ENCODE data around the gene LHFPL2. TPM values are rescaled to one million over a fixed set of nuclear protein-coding genes. Genes with fewer than 3 reads are reported as not detected.

LHFPL2 gene
- total and polyA plus RNA-seq, 2 experiments from 2014 or later, result 10.6 to 50.8 TPM

DNA sequence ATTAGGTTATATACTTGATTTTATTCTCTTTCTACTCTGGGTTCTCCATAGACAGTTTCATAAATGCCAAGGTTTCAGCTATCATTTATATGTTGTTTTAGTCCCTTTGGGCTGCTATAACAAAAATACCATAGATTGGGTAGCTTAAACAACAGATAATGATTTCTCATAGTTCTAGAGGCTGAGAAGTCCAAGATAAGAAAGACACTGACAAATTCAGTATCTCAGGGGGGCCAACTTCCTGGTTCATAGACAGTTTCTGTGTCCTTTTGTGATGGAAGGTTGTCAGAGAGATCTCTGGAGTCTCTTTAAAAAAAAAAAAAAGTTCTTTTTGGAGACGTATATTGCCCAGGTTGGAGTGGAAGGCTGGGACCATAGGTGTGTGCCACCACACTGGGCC is 174.8 kb downstream of the LHFPL2 start:
- Mint-ChIP-seq H3K9me3 (no peaks in the 10 kb centered on the region), H3K27me3 (ENCODE audit: insufficient read depth, low read depth, poor library complexity) (no peaks in the 10 kb centered on the region), H3K4me3 (no peak overlapping the region), H3K27ac (no peak overlapping the region), H3K4me1 (no peaks in the 10 kb centered on the region), H3K36me3 (ENCODE audit: low read depth) (no peaks in the 10 kb centered on the region)
- H3K27ac ChIP-seq (ENCODE audit: low read depth), result no peak overlapping the region
- no peaks in the 10 kb centered on the region for H3K36me3 ChIP-seq (ENCODE audit: insufficient read depth)
- H3K4me3 ChIP-seq, result no peak overlapping the region
- DNase-seq (ENCODE audit: low spot score) (no peak), ATAC-seq (no peak)
- no peaks in the 10 kb centered on the region for H3K9me2 ChIP-seq (ENCODE audit: insufficient read depth)
- no peak overlapping the region for H2AFZ ChIP-seq
- H3F3A ChIP-seq (replicated peaks; ENCODE audit: low read depth), result no peaks in the 10 kb centered on the region
- H4K20me1 ChIP-seq (replicated peaks; ENCODE audit: insufficient read depth), result no peaks in the 10 kb centered on the region
- H3K27me3 ChIP-seq (ENCODE audit: insufficient read depth), result no peaks in the 10 kb centered on the region
- H3K4me1 ChIP-seq (ENCODE audit: insufficient read depth), result no peaks in the 10 kb centered on the region
- TF ChIP-seq ZNF114 (CRISPR knock-in tag; IDR thresholded peaks at IDR 0.05) (no peak), CREB1 (CRISPR knock-in tag; IDR thresholded peaks at IDR 0.05; ENCODE audit: low read depth) (no peak), STAT1 (IDR thresholded peaks at IDR 0.05; ENCODE audit: unreplicated experiment) (no peak), EZH2phosphoT487 (IDR thresholded peaks at IDR 0.05; ENCODE audit: unreplicated experiment) (no peak), NANOG (IDR thresholded peaks at IDR 0.05; ENCODE audit: borderline replicate concordance) (no peak), POLR2AphosphoS5 (IDR thresholded peaks at IDR 0.05; ENCODE audit: low read depth) (no peak)
- TF ChIP-seq, protein P1, sequence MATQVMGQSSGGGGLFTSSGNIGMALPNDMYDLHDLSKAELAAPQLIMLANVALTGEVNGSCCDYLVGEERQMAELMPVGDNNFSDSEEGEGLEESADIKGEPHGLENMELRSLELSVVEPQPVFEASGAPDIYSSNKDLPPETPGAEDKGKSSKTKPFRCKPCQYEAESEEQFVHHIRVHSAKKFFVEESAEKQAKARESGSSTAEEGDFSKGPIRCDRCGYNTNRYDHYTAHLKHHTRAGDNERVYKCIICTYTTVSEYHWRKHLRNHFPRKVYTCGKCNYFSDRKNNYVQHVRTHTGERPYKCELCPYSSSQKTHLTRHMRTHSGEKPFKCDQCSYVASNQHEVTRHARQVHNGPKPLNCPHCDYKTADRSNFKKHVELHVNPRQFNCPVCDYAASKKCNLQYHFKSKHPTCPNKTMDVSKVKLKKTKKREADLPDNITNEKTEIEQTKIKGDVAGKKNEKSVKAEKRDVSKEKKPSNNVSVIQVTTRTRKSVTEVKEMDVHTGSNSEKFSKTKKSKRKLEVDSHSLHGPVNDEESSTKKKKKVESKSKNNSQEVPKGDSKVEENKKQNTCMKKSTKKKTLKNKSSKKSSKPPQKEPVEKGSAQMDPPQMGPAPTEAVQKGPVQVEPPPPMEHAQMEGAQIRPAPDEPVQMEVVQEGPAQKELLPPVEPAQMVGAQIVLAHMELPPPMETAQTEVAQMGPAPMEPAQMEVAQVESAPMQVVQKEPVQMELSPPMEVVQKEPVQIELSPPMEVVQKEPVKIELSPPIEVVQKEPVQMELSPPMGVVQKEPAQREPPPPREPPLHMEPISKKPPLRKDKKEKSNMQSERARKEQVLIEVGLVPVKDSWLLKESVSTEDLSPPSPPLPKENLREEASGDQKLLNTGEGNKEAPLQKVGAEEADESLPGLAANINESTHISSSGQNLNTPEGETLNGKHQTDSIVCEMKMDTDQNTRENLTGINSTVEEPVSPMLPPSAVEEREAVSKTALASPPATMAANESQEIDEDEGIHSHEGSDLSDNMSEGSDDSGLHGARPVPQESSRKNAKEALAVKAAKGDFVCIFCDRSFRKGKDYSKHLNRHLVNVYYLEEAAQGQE (IDR thresholded peaks at IDR 0.05; ENCODE audit: unreplicated experiment), result no peak
- H3K4me2 ChIP-seq, result no peak overlapping the region
- H3K79me2 ChIP-seq (replicated peaks; ENCODE audit: insufficient read depth), result no peaks in the 10 kb centered on the region

DNA sequence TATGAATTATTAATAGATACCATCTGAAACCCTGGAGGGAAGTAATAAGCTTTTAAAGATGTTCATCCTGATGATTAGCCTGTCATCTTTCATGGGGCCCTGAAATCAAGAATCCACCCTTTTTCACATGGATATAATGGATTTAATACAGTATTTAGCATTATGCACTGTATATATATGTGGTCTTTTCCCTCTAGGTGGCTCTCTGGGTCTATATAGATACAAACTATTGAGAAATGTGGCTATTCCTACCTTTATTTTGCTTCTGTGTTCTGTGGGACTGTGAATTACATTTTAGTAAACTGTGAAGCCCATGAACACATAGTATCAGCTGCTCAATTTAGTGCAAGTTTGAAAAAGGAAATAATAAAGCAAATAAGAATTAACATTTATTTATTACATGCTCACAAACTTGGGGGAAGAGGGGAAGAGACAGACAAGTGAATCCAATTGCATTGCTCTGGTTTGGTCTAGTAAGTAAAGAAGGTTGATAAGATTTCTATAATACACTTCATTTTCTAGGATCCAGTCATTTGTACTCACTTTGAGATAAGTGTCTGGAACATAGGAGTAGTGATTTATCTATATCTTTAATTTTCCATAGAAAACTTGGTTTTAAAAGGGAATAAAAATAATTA is 176.0 kb downstream of the LHFPL2 start:
- H3K27ac ChIP-seq (ENCODE audit: low read depth), result no peak overlapping the region
- no peaks in the 10 kb centered on the region for H4K20me1 ChIP-seq (replicated peaks; ENCODE audit: insufficient read depth)
- no peaks in the 10 kb centered on the region for H3K9me2 ChIP-seq (ENCODE audit: insufficient read depth)
- H3K27ac Mint-ChIP-seq, result no peak overlapping the region
- ATAC-seq (no peak; the same call in 2 of the 3 replicates), DNase-seq (ENCODE audit: low spot score) (no peak)
- TF ChIP-seq NANOG (IDR thresholded peaks at IDR 0.05; ENCODE audit: borderline replicate concordance), result no peak
- TF ChIP-seq, protein P2, sequence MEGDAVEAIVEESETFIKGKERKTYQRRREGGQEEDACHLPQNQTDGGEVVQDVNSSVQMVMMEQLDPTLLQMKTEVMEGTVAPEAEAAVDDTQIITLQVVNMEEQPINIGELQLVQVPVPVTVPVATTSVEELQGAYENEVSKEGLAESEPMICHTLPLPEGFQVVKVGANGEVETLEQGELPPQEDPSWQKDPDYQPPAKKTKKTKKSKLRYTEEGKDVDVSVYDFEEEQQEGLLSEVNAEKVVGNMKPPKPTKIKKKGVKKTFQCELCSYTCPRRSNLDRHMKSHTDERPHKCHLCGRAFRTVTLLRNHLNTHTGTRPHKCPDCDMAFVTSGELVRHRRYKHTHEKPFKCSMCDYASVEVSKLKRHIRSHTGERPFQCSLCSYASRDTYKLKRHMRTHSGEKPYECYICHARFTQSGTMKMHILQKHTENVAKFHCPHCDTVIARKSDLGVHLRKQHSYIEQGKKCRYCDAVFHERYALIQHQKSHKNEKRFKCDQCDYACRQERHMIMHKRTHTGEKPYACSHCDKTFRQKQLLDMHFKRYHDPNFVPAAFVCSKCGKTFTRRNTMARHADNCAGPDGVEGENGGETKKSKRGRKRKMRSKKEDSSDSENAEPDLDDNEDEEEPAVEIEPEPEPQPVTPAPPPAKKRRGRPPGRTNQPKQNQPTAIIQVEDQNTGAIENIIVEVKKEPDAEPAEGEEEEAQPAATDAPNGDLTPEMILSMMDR (conservative IDR thresholded peaks at IDR 0.05; ENCODE audit: low read depth in 2 of 2), result peak; percentile 32 to 46; a peak in 3 of 4 replicates
- H3K4me3 Mint-ChIP-seq, result no peak overlapping the region
- no peak overlapping the region for H3K4me2 ChIP-seq
- no peaks in the 10 kb centered on the region for H3K4me1 ChIP-seq (ENCODE audit: insufficient read depth)
- no peaks in the 10 kb centered on the region for H3K9me3 Mint-ChIP-seq
- no peaks in the 10 kb centered on the region for H3F3A ChIP-seq (replicated peaks; ENCODE audit: low read depth)
- no peaks in the 10 kb centered on the region for H3K27me3 ChIP-seq (ENCODE audit: insufficient read depth)
- H2AFZ ChIP-seq, result no peak overlapping the region
- H3K36me3 ChIP-seq (ENCODE audit: insufficient read depth), result no peaks in the 10 kb centered on the region
- H3K4me1 Mint-ChIP-seq, result no peaks in the 10 kb centered on the region
- H3K4me3 ChIP-seq, result no peak overlapping the region
- H3K79me2 ChIP-seq (replicated peaks; ENCODE audit: insufficient read depth), result no peaks in the 10 kb centered on the region
- H3K36me3 Mint-ChIP-seq (ENCODE audit: low read depth), result no peaks in the 10 kb centered on the region
- H3K27me3 Mint-ChIP-seq (ENCODE audit: insufficient read depth, low read depth, poor library complexity), result no peaks in the 10 kb centered on the region
